ENCODE data around the gene PTEN.
"Not testable (repeated sequence)": the region's sequence is repeated elsewhere in the genome, so short reads cannot be mapped to it uniquely, and the experiment has no call there.

DNA sequence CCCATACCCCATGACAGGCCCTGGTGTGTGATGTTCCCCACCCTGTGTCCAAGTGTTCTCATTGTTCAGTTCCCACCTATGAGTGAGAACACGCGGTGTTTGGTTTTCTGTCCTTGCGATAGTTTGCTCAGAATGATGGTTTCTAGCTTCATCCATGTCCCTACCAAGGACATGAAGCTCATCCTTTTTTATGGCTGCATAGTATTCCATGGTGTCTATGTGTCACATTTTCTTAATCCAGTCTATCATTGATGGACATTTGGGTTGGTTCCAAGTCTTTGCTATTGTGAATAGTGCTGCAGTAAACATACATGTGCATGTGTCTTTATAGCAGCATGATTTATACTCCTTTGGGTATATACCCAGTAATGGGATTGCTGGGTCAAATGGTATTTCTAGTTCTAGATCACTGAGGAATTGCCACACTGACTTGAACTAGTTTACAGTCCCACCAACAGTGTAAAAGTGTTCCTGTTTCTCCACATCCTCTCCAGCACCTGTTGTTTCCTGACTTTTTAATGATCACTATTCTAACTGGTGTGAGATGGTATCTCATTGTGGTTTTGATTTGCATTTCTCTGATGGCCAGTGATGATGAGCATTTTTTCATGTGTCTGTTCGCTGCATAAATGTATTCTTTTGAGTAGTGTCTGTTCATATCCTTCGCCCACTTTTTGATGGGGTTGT is 18.1 kb downstream of the PTEN start:
- not testable (repeated sequence) for TF ChIP-seq EZH2 (optimal IDR thresholded peaks at IDR 0.05; ENCODE audit: low read depth, low read length); EZH2phosphoT487 (IDR thresholded peaks at IDR 0.05; ENCODE audit: low read length)
- TF ChIP-seq, protein P1, sequence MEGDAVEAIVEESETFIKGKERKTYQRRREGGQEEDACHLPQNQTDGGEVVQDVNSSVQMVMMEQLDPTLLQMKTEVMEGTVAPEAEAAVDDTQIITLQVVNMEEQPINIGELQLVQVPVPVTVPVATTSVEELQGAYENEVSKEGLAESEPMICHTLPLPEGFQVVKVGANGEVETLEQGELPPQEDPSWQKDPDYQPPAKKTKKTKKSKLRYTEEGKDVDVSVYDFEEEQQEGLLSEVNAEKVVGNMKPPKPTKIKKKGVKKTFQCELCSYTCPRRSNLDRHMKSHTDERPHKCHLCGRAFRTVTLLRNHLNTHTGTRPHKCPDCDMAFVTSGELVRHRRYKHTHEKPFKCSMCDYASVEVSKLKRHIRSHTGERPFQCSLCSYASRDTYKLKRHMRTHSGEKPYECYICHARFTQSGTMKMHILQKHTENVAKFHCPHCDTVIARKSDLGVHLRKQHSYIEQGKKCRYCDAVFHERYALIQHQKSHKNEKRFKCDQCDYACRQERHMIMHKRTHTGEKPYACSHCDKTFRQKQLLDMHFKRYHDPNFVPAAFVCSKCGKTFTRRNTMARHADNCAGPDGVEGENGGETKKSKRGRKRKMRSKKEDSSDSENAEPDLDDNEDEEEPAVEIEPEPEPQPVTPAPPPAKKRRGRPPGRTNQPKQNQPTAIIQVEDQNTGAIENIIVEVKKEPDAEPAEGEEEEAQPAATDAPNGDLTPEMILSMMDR (IDR thresholded peaks at IDR 0.05; ENCODE audit: low read length): not testable (repeated sequence)
